GM23338 (cell line): ENCODE data around the gene CLEC14A. TPM values are rescaled to one million over a fixed set of nuclear protein-coding genes. Genes with fewer than 3 reads are reported as not detected.

Source experiments
- ATAC-seq: fragments of 200-7000 bp; cut with Tn5 transposase; 3 replicates; pipeline ENCODE4 v1.9.1; 2020
- DNase-seq: peaks from one replicate; pipeline ENCODE4 v3.0.0-alpha.2; 2015; ENCODE audit warnings: low spot score
- H2AFZ ChIP-seq: fragments of 200-600 bp; sonication (generic); 2 replicates; pipeline ENCODE4 v1.8.0; 2016; ENCODE audit warnings: antibody characterized with exemption, mild to moderate bottlenecking, moderate library complexity
- H3F3A ChIP-seq: fragments of 200-600 bp; sonication (generic); replicated peaks from 2 replicates; pipeline ENCODE4 v1.8.0; 2017; ENCODE audit warnings: antibody characterized with exemption, mixed run types, low read depth
- H3K27ac ChIP-seq: fragments of 200-600 bp; sonication (generic); 2 replicates; pipeline ENCODE4 v1.6.1; 2016; ENCODE audit warnings: low read depth
- H3K27me3 ChIP-seq: fragments of 200-600 bp; sonication (generic); 2 replicates; pipeline ENCODE4 v1.8.0; 2016; ENCODE audit warnings: mild to moderate bottlenecking, mixed run types, moderate library complexity; ENCODE audit not compliant: insufficient read depth
- H3K36me3 ChIP-seq: fragments of 200-600 bp; sonication (generic); 2 replicates; pipeline ENCODE4 v1.8.0; 2016; ENCODE audit warnings: mild to moderate bottlenecking; ENCODE audit not compliant: insufficient read depth
- H3K4me1 ChIP-seq: fragments of 200-600 bp; sonication (generic); 2 replicates; pipeline ENCODE4 v1.8.0; 2016; ENCODE audit warnings: mild to moderate bottlenecking, moderate library complexity; ENCODE audit not compliant: insufficient read depth
- H3K4me2 ChIP-seq: fragments of 200-600 bp; sonication (generic); 2 replicates; pipeline ENCODE4 v1.7.1; 2017; ENCODE audit warnings: mixed run types
- H3K4me3 ChIP-seq: fragments of 200-600 bp; sonication (generic); 2 replicates; pipeline ENCODE4 v1.6.1; 2016; ENCODE audit warnings: mixed run types
- H3K79me2 ChIP-seq: fragments of 200-600 bp; sonication (generic); replicated peaks from 2 replicates; pipeline ENCODE4 v1.8.0; 2017; ENCODE audit warnings: mild to moderate bottlenecking; ENCODE audit not compliant: insufficient read depth
- H3K9me2 ChIP-seq: fragments of 200-600 bp; sonication (generic); 2 replicates; pipeline ENCODE4 v1.8.0; 2017; ENCODE audit not compliant: insufficient read depth
- H4K20me1 ChIP-seq: fragments of 200-600 bp; sonication (generic); replicated peaks from 2 replicates; pipeline ENCODE4 v1.8.0; 2017; ENCODE audit warnings: mild to moderate bottlenecking; ENCODE audit not compliant: insufficient read depth
- H3K27ac Mint-ChIP-seq: 2 replicates; pipeline ENCODE4 v1.8.0; 2020; ENCODE audit warnings: inconsistent platforms, mild to moderate bottlenecking, moderate library complexity, mixed read lengths
- H3K27me3 Mint-ChIP-seq: 3 replicates; pipeline ENCODE4 v1.8.0; 2022; ENCODE audit warnings: low read depth, mild to moderate bottlenecking, moderate library complexity, mixed read lengths, inconsistent platforms; ENCODE audit not compliant: insufficient read depth, poor library complexity
- H3K36me3 Mint-ChIP-seq: 3 replicates; pipeline ENCODE4 v1.8.0; 2021; ENCODE audit warnings: low read depth, mild to moderate bottlenecking, inconsistent platforms, moderate library complexity, mixed read lengths
- H3K4me1 Mint-ChIP-seq: 3 replicates; pipeline ENCODE4 v1.8.0; 2020; ENCODE audit warnings: mild to moderate bottlenecking, inconsistent platforms, mixed read lengths
- H3K4me3 Mint-ChIP-seq: 3 replicates; pipeline ENCODE4 v1.8.0; 2021; ENCODE audit warnings: moderate library complexity, mild to moderate bottlenecking, inconsistent platforms, mixed read lengths
- H3K9me3 Mint-ChIP-seq: 3 replicates; pipeline ENCODE4 v1.8.0; 2020; ENCODE audit warnings: moderate library complexity, mild to moderate bottlenecking, inconsistent platforms, mixed read lengths
- CREB1 ChIP-seq: fragments of 250-450 bp; sonication (Bioruptor Pico); IDR thresholded peaks from 2 replicates; pipeline ENCODE4 v1.5.0; 2020; ENCODE audit warnings: low read depth, mild to moderate bottlenecking, moderate library complexity
- EZH2 ChIP-seq: fragments of 200-600 bp; sonication (generic); IDR thresholded peaks from one replicate; pipeline ENCODE4 v1.8.0; 2017; ENCODE audit warnings: antibody characterized with exemption, mild to moderate bottlenecking, low read depth; ENCODE audit not compliant: unreplicated experiment
- POLR2AphosphoS5 ChIP-seq: IDR thresholded peaks from 2 replicates; pipeline ENCODE4 v1.6.1; 2016; ENCODE audit warnings: antibody characterized with exemption, low read depth
- ZNF114 ChIP-seq: fragments of 250-450 bp; sonication (Bioruptor Pico); IDR thresholded peaks from 2 replicates; pipeline ENCODE4 v1.5.0; 2020; ENCODE audit warnings: mild to moderate bottlenecking, moderate library complexity
- ZNF331 ChIP-seq: fragments of 250-450 bp; sonication (Bioruptor Pico); IDR thresholded peaks from 2 replicates; pipeline ENCODE4 v1.5.0; 2020; ENCODE audit warnings: low read depth, mild to moderate bottlenecking, moderate library complexity
- polyA plus RNA-seq: library from polyadenylated mRNA; unstranded; fragments of >200 nt; fragmentation: Nextera tagmentation; extraction: Ambion mirVana; gene quantifications from 2 replicates; pipeline ENCODE4 v1.2.1, GENCODE V29; 2016
- total RNA-seq: library from RNA; depleted of rRNA; stranded (reverse); fragments of >200 nt; shearing (Covaris generic); gene quantifications from 2 replicates; pipeline ENCODE4 v1.2.3, GENCODE V29; 2014
- TF ChIP-seq, protein P1 (sequence below), 2 experiments: fragments of 200-600 bp in 1 of 2; sonication (generic) in 1 of 2; conservative IDR thresholded peaks; 2 replicates each; pipeline versions ENCODE4 v1.5.1 to v1.6.1; 2016 to 2017; ENCODE audit warnings: antibody characterized with exemption in 2 of 2, low read depth in 2 of 2, mild to moderate bottlenecking in 2 of 2, moderate library complexity in 1 of 2

The CLEC14A gene
- total and polyA plus RNA-seq, 2 experiments from 2014 or later = not detected

DNA sequence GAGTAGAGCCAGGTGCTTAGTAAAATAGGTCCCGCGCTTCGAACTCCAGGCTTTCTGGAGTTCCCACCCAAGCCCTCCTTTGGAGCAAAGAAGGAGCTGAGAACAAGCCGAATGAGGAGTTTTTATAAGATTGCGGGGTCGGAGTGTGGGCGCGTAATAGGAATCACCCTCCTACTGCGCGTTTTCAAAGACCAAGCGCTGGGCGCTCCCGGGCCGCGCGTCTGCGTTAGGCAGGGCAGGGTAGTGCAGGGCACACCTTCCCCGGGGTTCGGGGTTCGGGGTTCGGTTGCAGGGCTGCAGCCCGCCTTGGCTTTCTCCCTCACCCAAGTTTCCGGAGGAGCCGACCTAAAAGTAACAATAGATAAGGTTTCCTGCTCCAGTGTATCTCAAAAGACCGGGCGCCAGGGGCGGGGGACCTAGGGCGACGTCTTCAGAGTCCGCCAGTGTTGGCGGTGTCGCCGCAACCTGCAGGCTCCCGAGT, 44.6 kb downstream of the CLEC14A start (continued):
- no peak for TF ChIP-seq ZNF114 (CRISPR knock-in tag)
- TF ChIP-seq, protein P1, sequence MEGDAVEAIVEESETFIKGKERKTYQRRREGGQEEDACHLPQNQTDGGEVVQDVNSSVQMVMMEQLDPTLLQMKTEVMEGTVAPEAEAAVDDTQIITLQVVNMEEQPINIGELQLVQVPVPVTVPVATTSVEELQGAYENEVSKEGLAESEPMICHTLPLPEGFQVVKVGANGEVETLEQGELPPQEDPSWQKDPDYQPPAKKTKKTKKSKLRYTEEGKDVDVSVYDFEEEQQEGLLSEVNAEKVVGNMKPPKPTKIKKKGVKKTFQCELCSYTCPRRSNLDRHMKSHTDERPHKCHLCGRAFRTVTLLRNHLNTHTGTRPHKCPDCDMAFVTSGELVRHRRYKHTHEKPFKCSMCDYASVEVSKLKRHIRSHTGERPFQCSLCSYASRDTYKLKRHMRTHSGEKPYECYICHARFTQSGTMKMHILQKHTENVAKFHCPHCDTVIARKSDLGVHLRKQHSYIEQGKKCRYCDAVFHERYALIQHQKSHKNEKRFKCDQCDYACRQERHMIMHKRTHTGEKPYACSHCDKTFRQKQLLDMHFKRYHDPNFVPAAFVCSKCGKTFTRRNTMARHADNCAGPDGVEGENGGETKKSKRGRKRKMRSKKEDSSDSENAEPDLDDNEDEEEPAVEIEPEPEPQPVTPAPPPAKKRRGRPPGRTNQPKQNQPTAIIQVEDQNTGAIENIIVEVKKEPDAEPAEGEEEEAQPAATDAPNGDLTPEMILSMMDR (conservative IDR thresholded peaks at IDR 0.05; ENCODE audit: low read depth in 2 of 2) = no peak

DNA sequence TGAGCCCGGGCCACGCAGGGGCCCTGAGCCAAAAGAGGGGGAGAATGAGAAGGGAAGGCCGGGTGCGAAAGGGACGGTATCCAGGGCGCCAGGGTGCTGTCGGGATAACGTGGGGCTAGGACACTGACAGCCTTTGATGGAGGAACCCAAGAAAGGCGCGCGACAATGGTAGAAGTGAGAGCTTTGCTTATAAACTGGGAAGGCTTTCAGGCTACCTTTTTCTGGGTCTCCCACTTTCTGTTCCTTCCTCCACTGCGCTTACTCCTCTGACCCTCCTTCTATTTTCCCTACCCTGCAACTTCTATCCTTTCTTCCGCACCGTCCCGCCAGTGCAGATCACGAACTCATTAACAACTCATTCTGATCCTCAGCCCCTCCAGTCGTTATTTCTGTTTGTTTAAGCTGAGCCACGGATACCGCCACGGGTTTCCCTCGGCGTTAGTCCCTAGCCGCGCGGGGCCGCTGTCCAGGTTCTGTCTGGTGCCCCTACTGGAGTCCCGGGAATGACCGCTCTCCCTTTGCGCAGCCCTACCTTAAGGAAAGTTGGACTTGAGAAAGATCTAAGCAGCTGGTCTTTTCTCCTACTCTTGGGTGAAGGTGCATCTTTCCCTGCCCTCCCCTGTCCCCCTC, 45.2 kb downstream of the CLEC14A start:
- peak overlapping the region; percentile 79 for H3K4me2 ChIP-seq
- peak; percentile 63 for DNase-seq
- Mint-ChIP-seq H3K9me3 (peaks cover 16% of the 10 kb centered on the region), H3K27ac (no peak overlapping the region), H3K27me3 (peaks cover 81% of the 10 kb centered on the region), H3K4me3 (peak overlapping the region; percentile 70), H3K36me3 (peaks cover 3% of the 10 kb centered on the region; the same call in 1 of the 3 replicates), H3K4me1 (peaks cover 44% of the 10 kb centered on the region)
- H3K4me3 ChIP-seq = peak overlapping the region; percentile 51
- no peaks in the 10 kb centered on the region for H3K36me3 ChIP-seq
- no peaks in the 10 kb centered on the region; the same call in 1 of the 2 replicates for H4K20me1 ChIP-seq
- H3F3A ChIP-seq = peaks cover 13% of the 10 kb centered on the region
- H2AFZ ChIP-seq = peak overlapping the region; percentile 65
- peaks cover 40% of the 10 kb centered on the region for H3K4me1 ChIP-seq
- peak; percentile 7 for ATAC-seq
- H3K27ac ChIP-seq = no peak overlapping the region
- TF ChIP-seq CREB1 (CRISPR knock-in tag) = no peak
- TF ChIP-seq EZH2 = peak; percentile 84
- TF ChIP-seq POLR2AphosphoS5 = no peak
- TF ChIP-seq, protein P1 (conservative IDR thresholded peaks at IDR 0.05; ENCODE audit: low read depth in 2 of 2) = peak; percentile 16 to 31; a peak in 2 of 4 replicates
- TF ChIP-seq ZNF331 = no peak
- H3K27me3 ChIP-seq = peaks cover 100% of the 10 kb centered on the region
- no peaks in the 10 kb centered on the region for H3K9me2 ChIP-seq
- H3K79me2 ChIP-seq = no peaks in the 10 kb centered on the region
